ENCODE results near the gene KLHDC9. TPM values are rescaled to one million over a fixed set of nuclear protein-coding genes. Genes with fewer than 3 reads are reported as not detected.

Gene KLHDC9
- total and polyA plus RNA-seq, 2 of the 13 experiments (the other 11 are each of a cell fraction or from before 2014, with no cell fraction given): 2.9 TPM

GRCh38 chr1:161098210-161099068 lies at the start of gene KLHDC9 (continued):
- TF ChIP-seq ZNF142 (CRISPR knock-in tag; IDR thresholded peaks at IDR 0.05) (0 out of 2 replicates have a peak, but pooled peaks have one; percentile 51), PHF21A (CRISPR knock-in tag; IDR thresholded peaks at IDR 0.05) (no peak), ZBTB33 (CRISPR knock-in tag; IDR thresholded peaks at IDR 0.05) (no peak), MLX (CRISPR knock-in tag; IDR thresholded peaks at IDR 0.05) (no peak), ARNT (IDR thresholded peaks at IDR 0.05) (no peak), BCLAF1 (IDR thresholded peaks at IDR 0.05) (no peak), CBX5 (CRISPR knock-in tag; IDR thresholded peaks at IDR 0.05; ENCODE audit: borderline replicate concordance) (no peak), EP300 (IDR thresholded peaks at IDR 0.05; ENCODE audit: low read depth in 2 of 2, low read length in 2 of 2) (no peak), EP300 (CRISPR knock-in tag; IDR thresholded peaks at IDR 0.05; ENCODE audit: borderline replicate concordance) (no peak), DDIT3 (CRISPR knock-in tag; IDR thresholded peaks at IDR 0.05) (no peak), HINFP (CRISPR knock-in tag; IDR thresholded peaks at IDR 0.05; ENCODE audit: low read depth) (peak; percentile 54; the same call in 1 of the 2 replicates), FOXC1 (CRISPR knock-in tag; IDR thresholded peaks at IDR 0.05; ENCODE audit: borderline replicate concordance) (no peak), KLF13 (CRISPR knock-in tag; IDR thresholded peaks at IDR 0.05) (no peak), MED8 (CRISPR knock-in tag; IDR thresholded peaks at IDR 0.05; ENCODE audit: insufficient replicate concordance) (peak; percentile 34), SSRP1 (CRISPR knock-in tag; IDR thresholded peaks at IDR 0.05) (no peak)

All from HepG2 (cell line).